Ammon's horn (tissue), 1 donor: ENCODE data around the gene NRAP.
"Not testable (repeated sequence)": the region's sequence is repeated elsewhere in the genome, so short reads cannot be mapped to it uniquely, and the experiment has no call there.

Experiments used
- DNase-seq: peaks from one replicate; pipeline ENCODE4 v3.0.0-alpha.2; 2016; ENCODE audit warnings: low spot score

NRAP gene

DNA sequence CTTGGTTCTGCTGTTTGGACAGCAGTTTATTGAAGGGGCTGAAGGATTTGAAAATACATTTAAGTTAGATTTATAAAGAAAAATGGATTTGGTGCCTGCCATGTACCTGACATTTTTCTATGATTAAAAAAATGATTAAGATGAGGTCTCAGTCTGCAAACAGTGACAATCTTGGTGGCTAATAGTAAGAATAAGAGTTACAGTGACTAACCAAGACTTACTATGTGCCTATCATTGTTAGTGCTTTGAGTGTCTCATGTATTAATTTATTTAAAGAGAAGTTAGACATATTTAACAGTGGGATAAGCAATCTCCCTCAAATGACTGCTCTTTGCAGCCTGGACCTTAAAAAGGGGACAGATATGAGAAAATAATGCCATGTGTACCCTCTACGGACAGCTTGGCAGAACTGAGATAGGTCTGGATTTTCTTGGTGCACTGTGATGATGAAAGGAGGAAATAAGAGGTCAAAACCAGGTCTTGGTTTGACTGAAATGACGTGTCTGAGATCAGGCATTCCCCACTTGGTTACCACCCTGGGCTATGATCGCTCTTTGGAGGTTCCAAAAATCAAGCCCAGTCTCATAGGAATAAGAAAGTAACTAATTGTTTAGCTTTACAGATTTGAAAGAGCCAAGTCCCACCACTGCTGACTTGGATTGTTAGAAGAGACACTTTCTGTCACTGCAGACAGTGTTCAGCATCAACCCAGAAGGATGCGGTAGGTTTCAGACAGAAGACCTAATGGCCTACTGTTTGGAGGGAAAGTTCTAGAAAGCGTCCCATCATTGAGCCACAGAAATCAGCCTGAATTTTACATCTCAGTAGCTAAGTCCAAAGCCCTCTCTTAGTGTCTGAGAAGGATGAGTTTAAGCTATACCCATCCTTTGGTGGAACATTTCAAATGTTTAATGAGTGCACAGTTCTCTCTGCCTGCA, 18.0 kb upstream of the NRAP start:
- DNase-seq, result no peak

GRCh38 chr10:113680190-113681111, 16.6 kb upstream of the NRAP start:
- peak; percentile 25 for DNase-seq

GRCh38 chr10:113679463-113680189, 15.8 kb upstream of the NRAP start, which contains the start of gene CASP7:
TSS of gene CASP7 (plus strand) at chr10:113679912. CDS start at chr10:113697494, 17,582 bp downstream.
- DNase-seq, result peak; percentile 78

DNA sequence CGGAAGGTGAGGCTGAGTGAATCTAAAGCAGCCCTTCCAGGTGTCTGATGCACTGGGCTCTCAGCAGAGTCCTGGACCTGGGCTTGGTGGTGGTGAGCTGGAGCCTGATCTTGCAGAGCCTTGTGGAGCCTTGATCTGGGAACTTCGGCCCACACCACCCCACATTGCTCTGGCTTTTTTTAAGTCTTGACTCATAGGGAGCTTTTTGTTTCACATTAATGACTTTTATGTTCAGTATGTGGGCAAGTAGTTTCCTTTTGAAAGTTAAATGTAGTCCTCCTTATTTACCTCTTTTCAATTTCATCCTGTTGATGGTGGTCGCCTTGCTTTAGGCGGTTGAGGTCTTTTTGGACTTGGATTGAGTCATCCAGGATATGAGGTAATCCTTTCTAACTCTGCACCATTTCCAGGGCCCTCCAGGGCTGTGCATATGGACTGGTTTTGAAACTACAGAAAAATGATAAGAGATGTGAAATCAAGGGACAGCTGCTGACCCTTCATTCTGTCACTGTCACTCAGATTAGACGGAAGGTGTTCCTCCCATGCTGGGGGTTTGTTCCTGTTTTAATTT, 2.9 kb upstream of the NRAP start:
- DNase-seq, result no peak

- no peak for DNase-seq
These were observed 2.0 kb upstream of the NRAP start for GRCh38 chr10:113665806-113666354.

DNA sequence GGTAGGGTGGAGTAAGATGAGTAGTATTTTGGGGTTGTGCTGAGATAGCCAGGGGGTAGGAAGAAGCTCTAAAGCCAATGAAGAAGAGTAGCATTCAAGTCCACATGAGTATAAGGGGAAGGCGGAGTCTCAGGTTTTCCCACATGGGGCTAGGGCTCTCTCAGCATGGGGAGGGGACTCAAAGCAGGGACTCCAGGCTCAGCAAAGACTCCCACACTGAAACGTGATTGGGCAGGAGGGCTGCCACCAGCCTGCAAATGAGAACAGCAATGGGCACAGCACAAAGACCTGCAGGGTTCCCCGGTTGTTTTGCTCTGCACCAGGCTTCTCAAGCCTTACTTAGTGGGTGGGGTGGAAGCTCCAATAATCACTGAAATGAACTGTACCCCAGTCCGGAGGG, 1.5 kb upstream of the NRAP start:
- no peak for DNase-seq

- no peak for DNase-seq
These were observed 699 bp downstream of the NRAP start for GRCh38 chr10:113663142-113663541.

DNA sequence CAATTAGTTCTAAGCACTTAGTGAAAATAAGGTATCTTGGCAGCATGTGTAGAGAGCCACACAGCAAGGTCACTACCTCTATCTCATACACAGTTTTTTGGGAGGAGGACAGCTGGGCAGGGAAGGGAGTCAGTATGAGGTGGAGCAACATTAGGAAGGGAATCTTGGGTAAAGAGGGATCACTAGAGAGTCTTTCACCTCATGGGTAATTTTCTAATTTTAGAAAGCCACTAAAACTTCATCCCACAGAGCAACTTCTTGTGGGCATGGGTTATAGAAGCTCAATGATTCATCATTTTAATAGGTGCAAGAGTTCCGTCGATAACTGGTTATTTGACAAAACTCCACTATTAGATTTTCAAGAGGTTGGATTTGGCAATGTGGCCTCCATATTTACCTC, 2.5 kb downstream of the NRAP start:
- DNase-seq, result no peak

DNA sequence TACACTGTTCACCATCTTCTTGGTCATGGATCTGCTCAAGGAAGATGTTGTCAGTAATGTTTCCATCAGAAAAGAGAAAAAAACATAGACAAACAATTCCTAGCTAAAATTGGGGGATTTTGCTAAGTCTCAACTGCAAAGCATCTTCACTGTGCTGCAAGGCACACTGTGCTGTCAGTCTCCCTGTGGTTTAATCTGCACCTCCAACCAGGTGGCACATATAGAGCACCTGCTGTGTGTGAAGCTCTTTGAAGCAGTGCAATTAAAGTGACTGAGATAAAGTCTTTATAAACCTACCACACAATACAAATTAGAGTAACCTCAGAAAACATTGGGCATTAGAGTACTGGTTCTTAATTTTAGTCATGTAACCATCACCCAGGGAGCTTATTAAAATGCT, 6.3 kb downstream of the NRAP start:
- no peak for DNase-seq

DNA sequence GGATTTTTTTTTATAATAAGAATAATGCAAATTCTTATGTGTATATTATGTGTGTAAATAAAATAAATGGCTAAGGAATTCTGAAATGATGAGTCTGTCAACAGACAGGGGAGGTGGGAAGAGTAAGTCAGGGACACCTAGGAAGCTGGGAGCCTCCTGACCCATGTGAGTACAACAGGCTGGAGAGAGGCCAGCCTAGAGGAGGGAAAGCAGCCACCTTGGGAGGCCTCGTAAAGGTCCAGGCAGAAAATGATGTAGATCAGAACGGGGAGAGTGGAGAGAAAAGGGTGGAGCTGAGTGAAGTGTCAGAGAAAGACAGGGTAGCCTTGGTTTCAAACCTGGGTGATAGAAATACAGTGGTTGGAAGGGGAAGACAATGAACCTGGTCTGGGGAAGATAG, 6.9 kb downstream of the NRAP start:
- no peak for DNase-seq

GRCh38 chr10:113652456-113652855, 11.4 kb downstream of the NRAP start:
- not testable (repeated sequence) for DNase-seq

DNA sequence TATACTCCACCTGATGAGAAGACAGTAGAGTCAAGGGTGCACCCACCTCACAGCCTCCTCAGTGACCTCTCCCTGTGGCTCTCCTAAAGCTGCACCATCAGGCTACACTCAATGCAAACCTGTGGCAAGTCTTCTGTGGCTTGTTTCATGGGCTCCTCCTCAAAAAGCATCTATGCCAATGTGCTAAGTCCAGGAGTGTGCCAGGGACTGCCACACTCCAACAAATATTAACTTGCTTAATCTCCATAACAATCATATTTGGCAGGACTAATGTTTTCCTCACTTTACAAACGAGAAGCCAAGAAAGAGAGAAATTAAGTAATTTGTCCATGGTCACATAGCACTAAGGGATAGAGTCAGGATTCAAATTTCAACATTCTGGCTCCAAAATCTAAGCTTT, 11.9 kb downstream of the NRAP start:
- DNase-seq, result no peak

GRCh38 chr10:113651021-113651420, 12.8 kb downstream of the NRAP start:
- DNase-seq, result no peak

GRCh38 chr10:113650172-113650571, 13.7 kb downstream of the NRAP start:
- no peak for DNase-seq

DNA sequence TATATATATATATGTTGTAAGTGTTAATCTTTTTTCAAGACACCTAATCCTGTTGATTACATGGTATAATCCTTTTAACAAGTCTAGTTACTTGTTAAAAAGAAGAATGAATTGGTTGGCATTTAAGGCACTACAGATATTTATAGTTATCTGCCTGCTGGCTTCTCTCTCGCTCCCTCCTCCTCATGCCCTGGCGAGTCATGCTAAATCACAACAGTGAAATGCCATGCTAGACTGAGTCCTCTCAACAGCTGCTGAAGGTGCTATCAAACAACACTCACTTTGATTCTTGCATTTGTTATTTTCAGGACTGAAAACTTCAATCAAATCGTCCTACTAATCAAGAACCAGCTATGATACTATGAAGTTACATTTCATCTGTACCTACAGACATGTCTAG, 15.4 kb downstream of the NRAP start:
- DNase-seq, result peak; percentile 33

GRCh38 chr10:113647812-113648211, 16.0 kb downstream of the NRAP start:
- DNase-seq, result no peak

GRCh38 chr10:113646336-113647201, 17.3 kb downstream of the NRAP start:
- peak; percentile 63 for DNase-seq

- no peak for DNase-seq
These were observed 19.4 kb downstream of the NRAP start for GRCh38 chr10:113644185-113645120.

GRCh38 chr10:113643183-113643582, 20.7 kb downstream of the NRAP start:
- no peak for DNase-seq
